Activated naive CD4-positive, alpha-beta T cell treated with anti-CD3 and anti-CD28 coated beads, Interleukin-2, amount 50 U/mL, for 72 hours (primary cell): ENCODE measurements around the gene MIOX. TPM values are rescaled to one million over a fixed set of nuclear protein-coding genes. Genes with fewer than 3 reads are reported as not detected.
A peak's percentile ranks its signal among the peaks of the same experiment; 100 is the strongest.

Source experiments
- ATAC-seq, 2 donors: fragments of 150-1000 bp; cut with Tn5 transposase; 2 replicates each; pipeline ENCODE4 v1.10.0; 2021; ENCODE audit warnings: mild to moderate bottlenecking in 2 of 2, moderate library complexity in 2 of 2
- DNase-seq, 2 donors: peaks; one replicate each; pipeline ENCODE4 v3.0.0; 2021 to 2022; ENCODE audit warnings: low spot score in 2 of 2
- H3K27ac Mint-ChIP-seq, 2 donors: one replicate each; pipeline ENCODE4 v1.8.0; 2022; ENCODE audit warnings: mild to moderate bottlenecking in 2 of 2, mixed read lengths in 2 of 2
- H3K36me3 Mint-ChIP-seq, 2 donors: one replicate each; pipeline ENCODE4 v1.8.0; 2022; ENCODE audit warnings: mixed read lengths in 2 of 2
- H3K9me3 Mint-ChIP-seq, 2 donors: one replicate each; pipeline ENCODE4 v1.8.0; 2022; ENCODE audit warnings: mixed read lengths in 2 of 2
- total RNA-seq, 2 donors: library from RNA; stranded (reverse); gene quantifications; one replicate each; pipeline ENCODE4 v1.2.3, GENCODE V29; 2022

The MIOX gene
- total RNA-seq, 2 donors from 2014 or later, result 0.25 TPM; not detected in 1

GRCh38 chr22:50465066-50465930 is 21.4 kb upstream of the MIOX start:
- Mint-ChIP-seq H3K27ac (peak overlapping the region in 1 of 2 donors; percentile 34), H3K36me3 (peaks cover 0 to 6% of the 10 kb centered on the region in 2 donors), H3K9me3 (no peaks in the 10 kb centered on the region)
- DNase-seq (no peak), ATAC-seq (no peak)

- DNase-seq (no peak), ATAC-seq (no peak)
- peak overlapping the region; percentile 34 to 44 for H3K27ac Mint-ChIP-seq
- H3K36me3 Mint-ChIP-seq, result no peaks in the 10 kb centered on the region
- no peaks in the 10 kb centered on the region for H3K9me3 Mint-ChIP-seq
These were observed 19.3 kb upstream of the MIOX start for GRCh38 chr22:50467341-50467740.

- no peaks in the 10 kb centered on the region for H3K36me3 Mint-ChIP-seq
- H3K9me3 Mint-ChIP-seq, result no peaks in the 10 kb centered on the region
- DNase-seq, result no peak
- no peak for ATAC-seq
- peak overlapping the region in 1 of 2 donors; percentile 80 for H3K27ac Mint-ChIP-seq
These were observed 18.8 kb upstream of the MIOX start for GRCh38 chr22:50467773-50468440.

- H3K27ac Mint-ChIP-seq, result peak overlapping the region; percentile 80 to 88
- H3K9me3 Mint-ChIP-seq, result no peaks in the 10 kb centered on the region
- DNase-seq (no peak), ATAC-seq (no peak)
- H3K36me3 Mint-ChIP-seq, result no peaks in the 10 kb centered on the region
These were observed 18.0 kb upstream of the MIOX start for GRCh38 chr22:50468626-50469025.

- peak; percentile 85 to 87 for ATAC-seq
- no peaks in the 10 kb centered on the region for H3K9me3 Mint-ChIP-seq
- no peaks in the 10 kb centered on the region for H3K36me3 Mint-ChIP-seq
- DNase-seq, result peak; percentile 90 to 91
- H3K27ac Mint-ChIP-seq, result peak overlapping the region; percentile 80 to 88
These were observed 17.0 kb upstream of the MIOX start for GRCh38 chr22:50469377-50470305.

- Mint-ChIP-seq H3K27ac (peak overlapping the region; percentile 72 to 80), H3K9me3 (no peaks in the 10 kb centered on the region), H3K36me3 (no peaks in the 10 kb centered on the region)
- no peak for ATAC-seq
- DNase-seq, result no peak
These were observed 16.2 kb upstream of the MIOX start for GRCh38 chr22:50470491-50470890.

- no peaks in the 10 kb centered on the region for H3K9me3 Mint-ChIP-seq
- ATAC-seq (no peak), DNase-seq (no peak)
- no peaks in the 10 kb centered on the region for H3K36me3 Mint-ChIP-seq
- peak overlapping the region; percentile 72 to 80 for H3K27ac Mint-ChIP-seq
These were observed 15.3 kb upstream of the MIOX start for GRCh38 chr22:50471197-50471847.

GRCh38 chr22:50471962-50472361 is 14.7 kb upstream of the MIOX start:
- H3K27ac Mint-ChIP-seq, result peak overlapping the region; percentile 44 to 80
- H3K36me3 Mint-ChIP-seq, result no peaks in the 10 kb centered on the region
- no peaks in the 10 kb centered on the region for H3K9me3 Mint-ChIP-seq
- no peak for ATAC-seq
- DNase-seq, result no peak

GRCh38 chr22:50473088-50473487 is 13.6 kb upstream of the MIOX start:
- H3K27ac Mint-ChIP-seq, result peak overlapping the region; percentile 80 to 94
- ATAC-seq (peak in 1 of 2 donors; percentile 34), DNase-seq (peak in 1 of 2 donors; percentile 63)
- no peaks in the 10 kb centered on the region for H3K9me3 Mint-ChIP-seq
- H3K36me3 Mint-ChIP-seq, result no peaks in the 10 kb centered on the region

- DNase-seq (peak in 1 of 2 donors; percentile 49), ATAC-seq (no peak)
- Mint-ChIP-seq H3K36me3 (no peaks in the 10 kb centered on the region), H3K9me3 (no peaks in the 10 kb centered on the region), H3K27ac (peak overlapping the region; percentile 80 to 96)
These were observed 12.6 kb upstream of the MIOX start for GRCh38 chr22:50473855-50474671.

GRCh38 chr22:50474710-50475651 is 11.7 kb upstream of the MIOX start, which contains the start of gene SBF1:
Gene SBF1, minus strand, starts transcription at chr22:50475035. Its CDS starts 195 bp downstream, at chr22:50474840.
- ATAC-seq, result peak; percentile 84 to 85
- Mint-ChIP-seq H3K36me3 (no peaks in the 10 kb centered on the region), H3K27ac (peak within 1 kb of the TSS; percentile 81 to 96)

GRCh38 chr22:50475652-50476002 is 11.0 kb upstream of the MIOX start:
- Mint-ChIP-seq H3K9me3 (no peaks in the 10 kb centered on the region), H3K36me3 (no peaks in the 10 kb centered on the region), H3K27ac (peak overlapping the region in 1 of 2 donors; percentile 81)
- ATAC-seq, result no peak
- DNase-seq, result no peak

More at GRCh38 chr22:50474710-50475651, 11.7 kb upstream of the MIOX start, which contains the start of gene SBF1:
- peak; percentile 93 to 95 for DNase-seq
- H3K9me3 Mint-ChIP-seq, result no peaks in the 10 kb centered on the region

GRCh38 chr22:50476868-50477267 is 9.8 kb upstream of the MIOX start:
- H3K27ac Mint-ChIP-seq, result peak overlapping the region; percentile 61 to 81
- H3K9me3 Mint-ChIP-seq, result no peaks in the 10 kb centered on the region
- H3K36me3 Mint-ChIP-seq, result no peaks in the 10 kb centered on the region
- no peak for DNase-seq
- no peak for ATAC-seq

GRCh38 chr22:50477923-50478322 is 8.7 kb upstream of the MIOX start:
- no peaks in the 10 kb centered on the region for H3K9me3 Mint-ChIP-seq
- DNase-seq (no peak), ATAC-seq (no peak)
- no peaks in the 10 kb centered on the region for H3K36me3 Mint-ChIP-seq
- H3K27ac Mint-ChIP-seq, result peak overlapping the region in 1 of 2 donors; percentile 36
